Thoracic aorta (tissue), 2 donors: Measurements from ENCODE around the gene LRRC8E. TPM values are rescaled to one million over a fixed set of nuclear protein-coding genes. Genes with fewer than 3 reads are reported as not detected.

Experiments used
- ATAC-seq: fragments of 150-250 bp; one replicate; pipeline ENCODE4 v1.8.0; 2017; ENCODE audit warnings: low read depth; ENCODE audit not compliant: insufficient number of reproducible peaks, low FRiP score
- DNase-seq: peaks from one replicate; pipeline ENCODE4 v3.0.0-alpha.2; 2020; ENCODE audit warnings: low spot score
- H3K27ac ChIP-seq, 2 donors: fragments of 200-600 bp; sonication (generic); 1 replicate in 1 of 2; 2 replicates in 1 of 2; pipeline ENCODE4 v1.5.1; 2016; ENCODE audit warnings: mild to moderate bottlenecking in 2 of 2, moderate library complexity in 2 of 2
- H3K27me3 ChIP-seq: fragments of 200-600 bp; sonication (generic); replicated peaks from 2 replicates; pipeline ENCODE4 v1.6.0; 2016; ENCODE audit warnings: mild to moderate bottlenecking; ENCODE audit not compliant: insufficient read depth
- H3K36me3 ChIP-seq: fragments of 200-600 bp; sonication (generic); one replicate; pipeline ENCODE4 v1.5.1; 2016
- H3K4me1 ChIP-seq, 2 donors: fragments of 200-600 bp; sonication (generic); 1 replicate in 1 of 2; 2 replicates in 1 of 2; pipeline versions ENCODE4 v1.5.1 to v1.6.0; 2016; ENCODE audit warnings: low read depth in 2 of 2, mild to moderate bottlenecking in 1 of 2; ENCODE audit not compliant: control insufficient read depth in 1 of 2
- H3K4me3 ChIP-seq: fragments of 200-600 bp; sonication (generic); 2 replicates; pipeline ENCODE4 v1.5.1; 2016; ENCODE audit warnings: mild to moderate bottlenecking
- H3K9me3 ChIP-seq: fragments of 200-600 bp; sonication (generic); 2 replicates; pipeline ENCODE4 v1.5.1; 2016
- total RNA-seq, 2 donors: library from RNA; depleted of rRNA; stranded (reverse); fragments of >200 nt; gene quantifications; one replicate each; pipeline versions ENCODE4 v1.1.0 to v1.2.3, GENCODE V29; 2016
- TF ChIP-seq, protein P1 (sequence below): fragments of 200-600 bp; sonication (generic); IDR thresholded peaks from one replicate; pipeline ENCODE4 v1.5.1; 2019; ENCODE audit warnings: antibody characterized with exemption

The LRRC8E gene
- total RNA-seq, 2 donors from 2014 or later, result 0.14 TPM; not detected in 1

DNA sequence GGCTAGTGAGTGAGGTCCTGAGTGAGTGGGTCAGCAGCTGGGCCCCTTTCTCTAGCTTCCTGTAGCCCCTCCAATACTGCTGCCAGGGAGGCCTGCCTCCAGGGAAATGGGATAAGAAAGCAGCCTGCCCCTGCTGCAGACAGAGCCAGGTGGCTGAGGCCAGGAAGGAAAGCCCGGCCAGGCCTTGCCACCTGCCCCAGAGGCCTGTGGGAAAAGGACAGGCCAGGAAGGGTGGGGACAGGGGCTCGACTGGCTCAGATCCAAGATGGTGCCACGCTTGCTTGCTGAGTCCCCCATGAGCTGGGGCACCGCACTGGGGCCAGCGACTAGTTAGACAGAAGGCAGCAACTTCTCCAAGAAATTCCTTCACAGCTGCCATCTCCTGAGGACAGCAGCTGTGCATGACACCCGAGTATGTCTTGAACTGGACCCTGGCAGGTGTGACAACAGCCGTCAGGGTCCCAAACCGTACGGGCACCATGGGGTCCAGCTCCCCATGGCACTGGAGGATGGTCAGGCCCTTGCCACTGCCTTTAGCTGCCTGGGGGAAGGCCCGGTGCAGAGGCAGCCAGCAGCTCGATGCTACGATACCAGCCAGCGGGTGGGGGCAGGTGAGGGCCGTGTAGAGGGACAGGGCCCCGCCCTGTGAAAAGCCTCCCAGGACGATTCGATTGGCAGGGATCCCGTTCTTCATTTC is 9.1 kb upstream of the LRRC8E start:
- DNase-seq, result no peak
- no peaks in the 10 kb centered on the region for H3K36me3 ChIP-seq
- no peaks in the 10 kb centered on the region for H3K9me3 ChIP-seq
- no peak overlapping the region for H3K4me3 ChIP-seq
- no peak overlapping the region for H3K27ac ChIP-seq
- no peak for ATAC-seq
- TF ChIP-seq, protein P1, sequence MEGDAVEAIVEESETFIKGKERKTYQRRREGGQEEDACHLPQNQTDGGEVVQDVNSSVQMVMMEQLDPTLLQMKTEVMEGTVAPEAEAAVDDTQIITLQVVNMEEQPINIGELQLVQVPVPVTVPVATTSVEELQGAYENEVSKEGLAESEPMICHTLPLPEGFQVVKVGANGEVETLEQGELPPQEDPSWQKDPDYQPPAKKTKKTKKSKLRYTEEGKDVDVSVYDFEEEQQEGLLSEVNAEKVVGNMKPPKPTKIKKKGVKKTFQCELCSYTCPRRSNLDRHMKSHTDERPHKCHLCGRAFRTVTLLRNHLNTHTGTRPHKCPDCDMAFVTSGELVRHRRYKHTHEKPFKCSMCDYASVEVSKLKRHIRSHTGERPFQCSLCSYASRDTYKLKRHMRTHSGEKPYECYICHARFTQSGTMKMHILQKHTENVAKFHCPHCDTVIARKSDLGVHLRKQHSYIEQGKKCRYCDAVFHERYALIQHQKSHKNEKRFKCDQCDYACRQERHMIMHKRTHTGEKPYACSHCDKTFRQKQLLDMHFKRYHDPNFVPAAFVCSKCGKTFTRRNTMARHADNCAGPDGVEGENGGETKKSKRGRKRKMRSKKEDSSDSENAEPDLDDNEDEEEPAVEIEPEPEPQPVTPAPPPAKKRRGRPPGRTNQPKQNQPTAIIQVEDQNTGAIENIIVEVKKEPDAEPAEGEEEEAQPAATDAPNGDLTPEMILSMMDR, result no peak
- H3K27me3 ChIP-seq, result no peaks in the 10 kb centered on the region
- H3K4me1 ChIP-seq, result peaks cover 0 to 4% of the 10 kb centered on the region in 2 donors

DNA sequence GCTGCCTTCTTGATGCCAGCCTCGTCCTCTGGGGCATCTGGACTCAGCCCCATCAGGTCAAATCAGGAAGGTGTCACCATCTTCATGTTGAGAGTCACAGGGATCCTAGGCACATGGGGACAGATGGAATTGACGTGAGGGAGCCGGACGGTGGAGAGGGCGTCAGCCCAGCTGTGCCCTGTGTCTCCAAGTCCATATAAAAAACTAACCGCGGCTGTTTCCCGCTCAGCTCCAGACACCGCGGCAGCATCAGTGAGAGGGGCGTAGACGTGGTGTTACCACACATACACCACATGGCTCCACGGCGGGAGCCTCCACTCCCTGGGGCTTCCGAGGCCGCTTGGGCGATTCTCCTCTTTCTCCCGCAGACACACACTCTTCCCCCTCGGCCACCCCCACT is 8.5 kb upstream of the LRRC8E start:
- H3K4me3 ChIP-seq, result no peak overlapping the region
- no peak overlapping the region for H3K27ac ChIP-seq
- H3K4me1 ChIP-seq, result no peaks in the 10 kb centered on the region
- no peaks in the 10 kb centered on the region for H3K9me3 ChIP-seq
- no peaks in the 10 kb centered on the region for H3K27me3 ChIP-seq
- TF ChIP-seq, protein P1, result no peak
- ATAC-seq, result no peak
- H3K36me3 ChIP-seq, result no peaks in the 10 kb centered on the region
- no peak for DNase-seq

DNA sequence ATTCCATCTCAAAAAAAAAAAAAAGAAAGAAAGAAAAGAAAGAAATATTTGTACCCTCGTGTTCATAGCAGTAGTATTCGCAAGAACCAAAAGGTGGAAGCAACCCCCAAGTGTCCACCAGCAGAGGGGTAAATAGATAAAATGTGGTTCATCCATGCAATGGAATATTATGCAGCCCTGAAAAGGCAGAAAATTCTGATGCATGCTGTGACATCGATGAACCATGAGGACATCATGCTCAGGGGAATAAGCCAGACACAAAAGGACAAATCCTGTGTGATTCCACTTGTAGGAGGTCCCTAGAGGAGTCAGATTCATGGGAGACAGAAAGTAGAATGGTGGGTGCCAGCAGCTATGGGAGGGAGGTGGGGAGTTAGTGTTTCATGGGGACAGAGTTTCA is 6.4 kb upstream of the LRRC8E start:
- DNase-seq (no peak), ATAC-seq (no peak)
- Histone ChIP-seq H3K36me3 (no peaks in the 10 kb centered on the region), H3K4me3 (no peak overlapping the region), H3K9me3 (no peaks in the 10 kb centered on the region), H3K27me3 (no peaks in the 10 kb centered on the region), H3K4me1 (no peaks in the 10 kb centered on the region), H3K27ac (no peak overlapping the region)
- TF ChIP-seq, protein P1, result no peak

DNA sequence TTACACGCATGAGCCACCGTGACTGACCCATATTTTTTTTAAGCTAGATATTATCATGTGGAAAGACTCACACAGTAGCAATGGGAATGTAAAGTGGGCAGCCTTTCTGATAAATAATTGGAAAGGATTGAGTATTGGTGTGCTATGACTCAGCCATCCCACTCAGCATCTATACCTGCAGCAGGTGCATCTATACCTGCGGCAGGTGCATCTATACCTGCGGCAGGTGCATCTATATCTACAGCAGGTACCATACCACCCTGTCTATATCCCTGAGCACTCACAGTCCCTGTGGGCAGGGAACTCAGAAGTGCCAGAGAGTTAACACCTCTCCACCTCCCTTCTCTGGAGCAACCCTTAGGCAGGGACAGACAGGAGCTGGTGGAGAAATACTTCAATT is 5.2 kb upstream of the LRRC8E start:
- no peaks in the 10 kb centered on the region for H3K36me3 ChIP-seq
- H3K9me3 ChIP-seq, result no peaks in the 10 kb centered on the region
- no peak for ATAC-seq
- no peaks in the 10 kb centered on the region for H3K27me3 ChIP-seq
- TF ChIP-seq, protein P1, result no peak
- no peak overlapping the region for H3K4me3 ChIP-seq
- no peak overlapping the region for H3K27ac ChIP-seq
- no peaks in the 10 kb centered on the region for H3K4me1 ChIP-seq
- DNase-seq, result no peak

DNA sequence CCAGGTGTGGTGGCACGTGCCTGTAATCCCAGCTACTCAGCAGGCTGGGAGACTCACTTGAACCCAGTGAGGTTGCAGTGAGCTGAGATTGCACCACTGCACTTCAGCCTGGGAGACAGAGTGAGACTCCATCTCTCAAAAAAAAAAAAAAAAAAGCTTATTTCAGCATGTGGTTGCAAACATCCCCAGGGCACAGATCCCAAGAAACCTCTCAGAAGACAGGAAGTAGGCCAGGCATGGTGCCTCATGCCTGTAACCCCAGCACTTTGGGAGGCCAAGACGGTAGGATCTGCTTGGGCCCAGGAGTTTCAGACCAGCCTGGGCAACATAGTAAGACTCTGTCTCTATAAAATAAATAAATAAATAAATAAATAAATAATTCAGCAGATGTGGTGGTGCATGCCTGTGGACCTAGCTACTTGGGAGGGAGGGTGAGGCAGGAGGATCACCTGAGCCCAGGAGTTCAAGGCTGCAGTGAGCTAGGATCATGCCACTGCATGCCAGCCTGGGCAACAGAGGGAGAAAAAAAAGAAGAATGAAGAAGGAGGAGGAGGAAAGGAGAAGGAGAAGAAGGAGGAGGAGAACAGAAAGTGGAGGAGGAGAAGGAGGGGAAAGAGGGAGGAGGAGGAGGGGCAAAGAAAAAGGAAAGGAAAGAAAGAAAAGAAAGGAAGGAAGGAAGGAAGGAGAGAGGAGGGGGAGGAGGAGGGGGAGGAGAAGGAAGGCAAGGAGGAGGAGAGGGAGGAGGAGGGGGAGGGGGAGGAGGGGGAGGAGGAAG is 4.3 kb upstream of the LRRC8E start:
- Histone ChIP-seq H3K36me3 (no peaks in the 10 kb centered on the region), H3K4me1 (peaks cover 4 to 6% of the 10 kb centered on the region in 2 donors), H3K27ac (no peak overlapping the region), H3K9me3 (no peaks in the 10 kb centered on the region), H3K4me3 (no peak overlapping the region), H3K27me3 (no peaks in the 10 kb centered on the region)
- no peak for ATAC-seq
- no peak for DNase-seq
- TF ChIP-seq, protein P1, result no peak
